ENCODE measurements around the gene PMAIP1. TPM values are rescaled to one million over a fixed set of nuclear protein-coding genes. Genes with fewer than 3 reads are reported as not detected.

Gene PMAIP1
- total RNA-seq, 1 donor from 2014 or later, result 3.2 TPM

DNA sequence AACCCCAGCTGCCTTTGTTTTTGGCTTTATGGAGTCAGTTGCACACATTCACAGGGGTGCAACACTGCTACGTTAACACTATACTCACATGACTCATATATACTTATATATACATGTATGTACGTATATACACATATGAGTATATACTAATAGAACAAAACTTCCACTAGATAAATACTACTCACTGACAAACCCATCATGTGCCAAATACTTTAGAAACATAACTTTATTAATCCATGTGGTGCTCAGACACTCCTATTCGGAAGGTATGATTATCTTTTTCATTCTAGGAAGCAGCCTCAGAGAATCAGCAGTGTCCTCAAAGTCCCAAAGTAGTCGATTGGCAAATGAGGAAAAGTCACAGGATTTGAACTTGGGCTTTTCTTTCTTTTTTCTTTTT, 7.9 kb downstream of the PMAIP1 start:
- Mint-ChIP-seq H3K4me1 (ENCODE audit: unreplicated experiment) (peaks cover 12% of the 10 kb centered on the region), H3K4me3 (ENCODE audit: unreplicated experiment) (no peak overlapping the region), H3K27ac (ENCODE audit: unreplicated experiment) (no peak overlapping the region), H3K27me3 (ENCODE audit: unreplicated experiment) (no peaks in the 10 kb centered on the region), H3K9me3 (ENCODE audit: unreplicated experiment) (no peaks in the 10 kb centered on the region), H3K36me3 (ENCODE audit: low read depth, unreplicated experiment) (no peaks in the 10 kb centered on the region)
- DNase-seq (ENCODE audit: low spot score), result no peak
- TF ChIP-seq CTCF (IDR thresholded peaks at IDR 0.05; ENCODE audit: unreplicated experiment), result no peak

- DNase-seq (ENCODE audit: low spot score), result no peak
- H3K27me3 Mint-ChIP-seq (ENCODE audit: unreplicated experiment), result no peaks in the 10 kb centered on the region
- no peaks in the 10 kb centered on the region for H3K36me3 Mint-ChIP-seq (ENCODE audit: low read depth, unreplicated experiment)
- peaks cover 12% of the 10 kb centered on the region for H3K4me1 Mint-ChIP-seq (ENCODE audit: unreplicated experiment)
- no peaks in the 10 kb centered on the region for H3K9me3 Mint-ChIP-seq (ENCODE audit: unreplicated experiment)
- H3K4me3 Mint-ChIP-seq (ENCODE audit: unreplicated experiment), result no peak overlapping the region
- no peak overlapping the region for H3K27ac Mint-ChIP-seq (ENCODE audit: unreplicated experiment)
- TF ChIP-seq CTCF (IDR thresholded peaks at IDR 0.05; ENCODE audit: unreplicated experiment), result no peak
Measured at GRCh38 chr18:59908799-59909198, 9.0 kb downstream of the PMAIP1 start.

DNA sequence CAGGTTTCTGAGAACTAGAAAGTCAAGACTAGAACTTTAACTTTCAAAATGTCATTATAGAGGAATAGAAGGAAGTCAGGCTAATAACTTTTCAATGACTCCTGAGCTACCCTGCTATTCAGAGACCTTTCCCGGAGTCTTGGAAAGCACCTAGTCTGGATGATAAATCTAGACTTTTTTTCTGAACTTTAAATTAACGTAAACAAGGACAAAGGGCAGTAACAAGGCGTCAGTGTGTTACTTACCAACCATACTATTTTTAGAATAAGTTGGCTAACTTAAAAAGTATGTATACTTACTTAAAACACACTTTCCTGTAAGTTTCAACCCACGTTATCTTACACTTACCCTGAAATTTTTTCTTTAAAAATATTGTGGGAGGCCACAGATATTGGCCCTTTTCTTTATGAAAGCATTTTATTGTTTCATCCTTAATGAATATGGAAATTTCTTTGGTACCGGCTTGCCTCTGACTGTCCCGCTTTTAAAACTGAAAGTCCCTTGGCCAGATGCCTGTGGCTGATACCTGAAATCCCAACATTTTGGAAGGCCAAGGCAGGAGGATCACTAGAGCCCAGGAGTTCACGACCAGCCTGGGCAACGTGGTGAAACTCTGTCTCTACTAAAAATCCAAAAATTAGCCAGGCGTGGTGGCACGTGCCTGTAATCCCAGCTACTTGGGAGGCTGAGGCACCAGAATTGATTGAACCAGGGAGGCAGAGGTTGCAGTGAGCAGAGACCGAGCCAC, 9.7 kb downstream of the PMAIP1 start:
- Mint-ChIP-seq H3K4me1 (ENCODE audit: unreplicated experiment) (peaks cover 9% of the 10 kb centered on the region), H3K9me3 (ENCODE audit: unreplicated experiment) (no peaks in the 10 kb centered on the region), H3K4me3 (ENCODE audit: unreplicated experiment) (no peak overlapping the region), H3K27ac (ENCODE audit: unreplicated experiment) (no peak overlapping the region), H3K27me3 (ENCODE audit: unreplicated experiment) (no peaks in the 10 kb centered on the region), H3K36me3 (ENCODE audit: low read depth, unreplicated experiment) (no peaks in the 10 kb centered on the region)
- TF ChIP-seq CTCF (IDR thresholded peaks at IDR 0.05; ENCODE audit: unreplicated experiment), result no peak
- no peak for DNase-seq (ENCODE audit: low spot score)

- no peak for DNase-seq (ENCODE audit: low spot score)
- no peaks in the 10 kb centered on the region for H3K9me3 Mint-ChIP-seq (ENCODE audit: unreplicated experiment)
- no peaks in the 10 kb centered on the region for H3K27me3 Mint-ChIP-seq (ENCODE audit: unreplicated experiment)
- H3K4me3 Mint-ChIP-seq (ENCODE audit: unreplicated experiment), result no peak overlapping the region
- TF ChIP-seq CTCF (IDR thresholded peaks at IDR 0.05; ENCODE audit: unreplicated experiment), result no peak
- peaks cover 4% of the 10 kb centered on the region for H3K4me1 Mint-ChIP-seq (ENCODE audit: unreplicated experiment)
- H3K36me3 Mint-ChIP-seq (ENCODE audit: low read depth, unreplicated experiment), result no peaks in the 10 kb centered on the region
- H3K27ac Mint-ChIP-seq (ENCODE audit: unreplicated experiment), result no peak overlapping the region
Measured at GRCh38 chr18:59910967-59911366, 11.2 kb downstream of the PMAIP1 start.

DNA sequence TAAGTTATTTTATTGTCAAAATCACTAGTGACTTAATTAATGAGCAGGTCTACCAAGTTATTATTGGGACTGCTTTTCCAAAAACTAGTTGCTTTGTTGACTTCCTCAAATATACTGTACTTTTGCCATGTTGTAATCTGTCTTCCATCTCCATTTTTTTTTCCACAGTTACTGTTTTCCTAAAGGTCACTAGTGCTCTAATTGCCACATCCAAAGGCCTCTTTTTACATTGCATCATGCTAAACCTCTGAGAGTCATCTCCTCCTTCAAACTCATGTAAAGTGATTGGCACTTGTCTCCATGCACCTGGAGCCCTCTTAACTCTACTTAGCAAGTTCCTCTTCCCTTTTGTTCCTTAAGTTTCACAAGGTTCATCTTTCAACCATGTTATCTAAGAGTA, 11.8 kb downstream of the PMAIP1 start:
- H3K9me3 Mint-ChIP-seq (ENCODE audit: unreplicated experiment), result no peaks in the 10 kb centered on the region
- no peak for DNase-seq (ENCODE audit: low spot score)
- H3K27me3 Mint-ChIP-seq (ENCODE audit: unreplicated experiment), result no peaks in the 10 kb centered on the region
- no peak for TF ChIP-seq CTCF (IDR thresholded peaks at IDR 0.05; ENCODE audit: unreplicated experiment)
- no peak overlapping the region for H3K4me3 Mint-ChIP-seq (ENCODE audit: unreplicated experiment)
- no peaks in the 10 kb centered on the region for H3K36me3 Mint-ChIP-seq (ENCODE audit: low read depth, unreplicated experiment)
- no peak overlapping the region for H3K27ac Mint-ChIP-seq (ENCODE audit: unreplicated experiment)
- peaks cover 4% of the 10 kb centered on the region for H3K4me1 Mint-ChIP-seq (ENCODE audit: unreplicated experiment)
